Fibroblast of lung (primary cell): ENCODE measurements around the gene LGALS1. TPM values are rescaled to one million over a fixed set of nuclear protein-coding genes. Genes with fewer than 3 reads are reported as not detected.

Experiments
- DNase-seq, 2 donors: peaks; one replicate each; pipeline versions ENCODE4 v3.0.0 to v3.0.0-alpha.2; 2010; ENCODE audit warnings: low read depth in 2 of 2
- H2AFZ ChIP-seq: 2 replicates; pipeline ENCODE4 v1.5.1; 2012; ENCODE audit warnings: low read length, control low read depth, inconsistent platforms
- H3K27ac ChIP-seq: 2 replicates; pipeline ENCODE4 v1.5.1; 2011; ENCODE audit warnings: low read length, control low read depth; ENCODE audit not compliant: insufficient read depth
- H3K27me3 ChIP-seq: 2 replicates; pipeline ENCODE4 v1.5.1; 2011; ENCODE audit warnings: mild to moderate bottlenecking, low read length; ENCODE audit not compliant: control insufficient read depth, insufficient read depth
- H3K36me3 ChIP-seq: 2 replicates; pipeline ENCODE4 v1.5.1; 2011; ENCODE audit warnings: low read length; ENCODE audit not compliant: control insufficient read depth, insufficient read depth
- H3K4me1 ChIP-seq: 2 replicates; pipeline ENCODE4 v1.5.1; 2011; ENCODE audit warnings: low read length; ENCODE audit not compliant: control insufficient read depth, insufficient read depth; ENCODE audit errors: extremely low read depth
- H3K4me2 ChIP-seq: 2 replicates; pipeline ENCODE4 v1.5.1; 2011; ENCODE audit warnings: low read length, control low read depth; ENCODE audit not compliant: insufficient read depth; ENCODE audit errors: extremely low read depth
- H3K4me3 ChIP-seq, 4 experiments: fragments of 200-600 bp in 1 of 4; sonication (generic) in 1 of 4; replicated peaks in 1 of 4; 2 replicates each; pipeline ENCODE4 v1.5.1; 2011 to 2016; ENCODE audit warnings: low read length in 4 of 4, low read depth in 3 of 4, mild to moderate bottlenecking in 3 of 4, control low read depth in 2 of 4, inconsistent platforms in 1 of 4, mixed read lengths in 1 of 4; ENCODE audit not compliant: insufficient read depth in 1 of 4; ENCODE audit errors: control extremely low read depth in 1 of 4
- H3K79me2 ChIP-seq: 2 replicates; pipeline ENCODE4 v1.5.1; 2012; ENCODE audit warnings: mild to moderate bottlenecking, low read length, inconsistent platforms; ENCODE audit not compliant: control insufficient read depth, insufficient read depth
- H3K9ac ChIP-seq: 2 replicates; pipeline ENCODE4 v1.5.1; 2011; ENCODE audit warnings: mild to moderate bottlenecking, low read length, control low read depth; ENCODE audit not compliant: insufficient read depth
- H3K9me3 ChIP-seq: 2 replicates; pipeline ENCODE4 v1.5.1; 2012; ENCODE audit warnings: low read depth, low read length; ENCODE audit not compliant: control insufficient read depth, insufficient read depth
- H4K20me1 ChIP-seq: 2 replicates; pipeline ENCODE4 v1.5.1; 2011; ENCODE audit warnings: low read length; ENCODE audit not compliant: control insufficient read depth, insufficient read depth; ENCODE audit errors: extremely low read depth
- EZH2 ChIP-seq: IDR thresholded peaks from 2 replicates; pipeline ENCODE4 v1.5.1; 2012; ENCODE audit warnings: low read length, control low read depth, mild to moderate bottlenecking; ENCODE audit errors: missing control alignments
- polyA plus RNA-seq, 2 donors: library from polyadenylated mRNA; depleted of rRNA in 1 of 2; stranded (reverse) in 1 of 2; unstranded in 1 of 2; fragments of >200 nt; gene quantifications; 2 replicates each; pipeline ENCODE4 v1.2.1, GENCODE V29; 2011 to 2012; ENCODE audit warnings: missing spikeins in 1 of 2
- total RNA-seq: library from RNA; depleted of rRNA; stranded (reverse); fragments of >200 nt; gene quantifications from 2 replicates; pipeline ENCODE4 v1.2.1, GENCODE V29; 2014
- TF ChIP-seq, protein P1 (sequence below), 2 donors: IDR thresholded peaks in 1 of 2; conservative IDR thresholded peaks in 1 of 2; 1 replicate in 1 of 2; 2 replicates in 1 of 2; pipeline ENCODE4 v1.5.1; 2011 to 2012; ENCODE audit warnings: low read length in 2 of 2, control low read depth in 1 of 2, inconsistent platforms in 1 of 2, low read depth in 1 of 2, mild to moderate bottlenecking in 1 of 2

The LGALS1 gene
- total and polyA plus RNA-seq, 2 donors (not counting 1 experiment from before 2014, with no cell fraction given), result 5,090 to 11,230 TPM

DNA sequence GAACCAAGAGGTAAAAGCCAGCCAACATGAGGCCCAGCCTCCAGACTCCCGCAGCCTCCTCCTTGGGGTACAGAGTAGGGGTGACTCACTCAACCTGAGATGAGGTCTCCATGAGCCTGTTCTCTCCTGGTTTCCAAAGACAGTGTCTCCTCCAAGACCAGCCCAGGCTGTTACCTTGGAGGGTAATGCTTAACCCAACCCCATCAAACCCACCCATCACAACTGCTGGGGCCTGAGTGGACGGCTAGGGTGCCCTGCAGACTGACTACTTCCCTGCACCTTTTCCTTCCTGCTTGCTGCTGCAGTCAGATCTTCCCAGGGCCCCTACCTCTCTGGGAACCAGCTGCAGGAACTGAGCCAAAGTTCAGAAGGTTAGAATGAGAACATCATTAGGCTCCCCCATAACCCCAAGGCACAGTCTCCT is 5.6 kb downstream of the LGALS1 start:
- TF ChIP-seq EZH2, result no peak
- TF ChIP-seq, protein P1, sequence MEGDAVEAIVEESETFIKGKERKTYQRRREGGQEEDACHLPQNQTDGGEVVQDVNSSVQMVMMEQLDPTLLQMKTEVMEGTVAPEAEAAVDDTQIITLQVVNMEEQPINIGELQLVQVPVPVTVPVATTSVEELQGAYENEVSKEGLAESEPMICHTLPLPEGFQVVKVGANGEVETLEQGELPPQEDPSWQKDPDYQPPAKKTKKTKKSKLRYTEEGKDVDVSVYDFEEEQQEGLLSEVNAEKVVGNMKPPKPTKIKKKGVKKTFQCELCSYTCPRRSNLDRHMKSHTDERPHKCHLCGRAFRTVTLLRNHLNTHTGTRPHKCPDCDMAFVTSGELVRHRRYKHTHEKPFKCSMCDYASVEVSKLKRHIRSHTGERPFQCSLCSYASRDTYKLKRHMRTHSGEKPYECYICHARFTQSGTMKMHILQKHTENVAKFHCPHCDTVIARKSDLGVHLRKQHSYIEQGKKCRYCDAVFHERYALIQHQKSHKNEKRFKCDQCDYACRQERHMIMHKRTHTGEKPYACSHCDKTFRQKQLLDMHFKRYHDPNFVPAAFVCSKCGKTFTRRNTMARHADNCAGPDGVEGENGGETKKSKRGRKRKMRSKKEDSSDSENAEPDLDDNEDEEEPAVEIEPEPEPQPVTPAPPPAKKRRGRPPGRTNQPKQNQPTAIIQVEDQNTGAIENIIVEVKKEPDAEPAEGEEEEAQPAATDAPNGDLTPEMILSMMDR (conservative IDR thresholded peaks at IDR 0.05 in 1 of 2, IDR thresholded peaks at IDR 0.05 in 1 of 2; ENCODE audit: low read depth in 1 of 2, low read length in 2 of 2), result no peak
- Histone ChIP-seq H3K27me3 (no peaks in the 10 kb centered on the region), H3K36me3 (peaks cover 17% of the 10 kb centered on the region), H3K4me1 (peaks cover 11% of the 10 kb centered on the region), H3K79me2 (peaks cover 25% of the 10 kb centered on the region), H3K4me3 (no peak overlapping the region), H3K9ac (no peak overlapping the region), H3K9me3 (no peaks in the 10 kb centered on the region), H4K20me1 (peaks cover 3% of the 10 kb centered on the region), H2AFZ (no peak overlapping the region), H3K27ac (peak overlapping the region; percentile 42), H3K4me2 (no peak overlapping the region)
- DNase-seq, result peak; percentile 28 to 72

DNA sequence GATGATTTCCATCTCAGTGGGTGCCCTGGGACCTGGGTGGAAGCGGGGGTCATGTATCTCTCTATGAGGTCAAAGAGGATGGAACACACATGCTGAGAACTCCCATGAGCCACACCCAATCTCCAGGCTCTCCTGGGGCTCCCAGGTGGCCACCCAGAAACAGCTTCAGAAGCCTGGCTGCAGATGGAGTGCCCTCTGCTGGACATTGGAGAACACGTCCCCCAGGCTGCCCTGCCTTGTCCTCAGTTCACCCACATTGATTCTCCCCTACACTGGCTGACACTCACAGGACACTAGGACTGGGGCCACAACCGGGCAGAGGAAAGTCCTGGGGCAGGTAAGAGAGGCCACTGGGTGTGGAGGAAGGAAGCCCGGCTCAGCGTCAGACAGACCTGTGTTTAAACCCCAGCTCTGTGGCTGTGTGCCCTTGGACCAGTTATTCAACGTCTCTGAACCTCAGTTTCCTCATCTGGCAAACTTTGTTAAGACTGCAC is 6.2 kb downstream of the LGALS1 start:
- Histone ChIP-seq H3K9me3 (no peaks in the 10 kb centered on the region), H3K9ac (no peak overlapping the region), H3K79me2 (peaks cover 20% of the 10 kb centered on the region), H3K4me3 (no peak overlapping the region), H2AFZ (no peak overlapping the region), H4K20me1 (peaks cover 3% of the 10 kb centered on the region), H3K27ac (peak overlapping the region; percentile 42), H3K4me1 (peaks cover 11% of the 10 kb centered on the region), H3K36me3 (peaks cover 15% of the 10 kb centered on the region), H3K27me3 (no peaks in the 10 kb centered on the region), H3K4me2 (no peak overlapping the region)
- peak; percentile 70 to 80 for DNase-seq
- TF ChIP-seq, protein P1 (conservative IDR thresholded peaks at IDR 0.05 in 1 of 2, IDR thresholded peaks at IDR 0.05 in 1 of 2; ENCODE audit: low read depth in 1 of 2, low read length in 2 of 2), result peak; percentile 85 to 91
- TF ChIP-seq EZH2, result no peak

DNA sequence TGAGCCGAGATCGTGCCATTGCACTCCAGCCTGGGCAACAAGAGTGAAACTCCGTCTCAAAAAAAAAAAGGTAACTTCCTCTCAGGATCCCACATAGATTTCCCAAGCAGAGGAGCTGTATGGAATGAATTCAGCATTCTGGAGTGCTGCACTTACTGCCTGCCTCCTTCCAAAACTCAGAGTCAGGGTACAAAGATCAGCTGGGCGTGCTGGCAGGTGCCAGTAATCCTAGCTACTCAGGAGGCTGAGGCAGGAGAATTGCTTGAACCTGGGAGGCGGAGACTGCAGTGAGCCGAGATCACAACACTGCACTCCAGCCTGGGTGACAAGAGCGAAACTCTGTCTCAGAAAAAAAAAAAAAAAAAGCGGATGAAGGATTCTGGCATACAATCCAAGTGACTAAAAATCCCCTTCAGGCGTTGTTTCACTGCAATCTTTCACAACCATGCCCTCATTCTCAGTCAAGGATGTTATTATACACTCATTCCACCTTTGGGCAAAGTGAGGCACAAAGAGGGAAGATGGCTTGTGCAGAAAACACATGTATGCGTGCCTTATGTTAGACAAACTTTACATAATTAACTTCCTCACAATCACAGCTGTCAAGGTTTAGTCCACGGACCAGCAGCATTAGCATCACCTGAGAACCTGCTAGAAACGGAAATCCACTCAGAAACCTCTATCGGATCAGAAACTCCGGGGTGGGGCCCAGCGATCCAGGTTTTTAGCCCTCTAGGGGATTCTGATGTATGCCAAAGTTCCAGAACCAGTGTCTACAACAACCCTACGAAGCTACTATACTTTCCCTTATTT is 9.6 kb downstream of the LGALS1 start:
- Histone ChIP-seq H3K4me1 (peaks cover 8% of the 10 kb centered on the region), H3K79me2 (peaks cover 14% of the 10 kb centered on the region), H3K36me3 (peaks cover 10% of the 10 kb centered on the region), H4K20me1 (peaks cover 1% of the 10 kb centered on the region), H3K9ac (no peak overlapping the region), H3K27me3 (no peaks in the 10 kb centered on the region), H2AFZ (no peak overlapping the region), H3K27ac (no peak overlapping the region), H3K4me3 (no peak overlapping the region), H3K9me3 (no peaks in the 10 kb centered on the region), H3K4me2 (no peak overlapping the region)
- TF ChIP-seq, protein P1 (conservative IDR thresholded peaks at IDR 0.05 in 1 of 2, IDR thresholded peaks at IDR 0.05 in 1 of 2; ENCODE audit: low read depth in 1 of 2, low read length in 2 of 2), result no peak
- no peak for TF ChIP-seq EZH2
- DNase-seq, result no peak
